WERI-Rb-1 (cell line): Measurements from ENCODE around the gene COL18A1.

Source experiments
- DNase-seq: peaks from one replicate; pipeline ENCODE4 v3.0.0-alpha.2; 2020
- H3K27ac ChIP-seq: fragments of 250-450 bp; sonication (Bioruptor Pico); 2 replicates; pipeline ENCODE4 v1.5.1; 2020; ENCODE audit warnings: mild to moderate bottlenecking, moderate library complexity
- H3K27me3 ChIP-seq: fragments of 250-450 bp; sonication (Bioruptor Pico); 2 replicates; pipeline ENCODE4 v1.5.1; 2021; ENCODE audit warnings: mild to moderate bottlenecking, low read depth, moderate library complexity; ENCODE audit not compliant: insufficient read depth, severe bottlenecking
- H3K36me3 ChIP-seq: fragments of 250-450 bp; sonication (Bioruptor Pico); 2 replicates; pipeline ENCODE4 v1.5.1; 2020; ENCODE audit warnings: mild to moderate bottlenecking, moderate library complexity
- H3K4me3 ChIP-seq: 2 replicates; pipeline ENCODE4 v1.5.1; 2011; ENCODE audit warnings: low read depth, mild to moderate bottlenecking, control low read depth, low read length
- H3K9me3 ChIP-seq: fragments of 250-450 bp; sonication (Bioruptor Pico); 2 replicates; pipeline ENCODE4 v1.5.1; 2021; ENCODE audit warnings: mild to moderate bottlenecking, moderate library complexity; ENCODE audit not compliant: severe bottlenecking
- TF ChIP-seq, protein P1 (sequence below): IDR thresholded peaks from 2 replicates; pipeline ENCODE4 v1.5.1; 2011; ENCODE audit warnings: low read depth, mild to moderate bottlenecking, control low read depth, inconsistent platforms, low read length

Gene COL18A1

DNA sequence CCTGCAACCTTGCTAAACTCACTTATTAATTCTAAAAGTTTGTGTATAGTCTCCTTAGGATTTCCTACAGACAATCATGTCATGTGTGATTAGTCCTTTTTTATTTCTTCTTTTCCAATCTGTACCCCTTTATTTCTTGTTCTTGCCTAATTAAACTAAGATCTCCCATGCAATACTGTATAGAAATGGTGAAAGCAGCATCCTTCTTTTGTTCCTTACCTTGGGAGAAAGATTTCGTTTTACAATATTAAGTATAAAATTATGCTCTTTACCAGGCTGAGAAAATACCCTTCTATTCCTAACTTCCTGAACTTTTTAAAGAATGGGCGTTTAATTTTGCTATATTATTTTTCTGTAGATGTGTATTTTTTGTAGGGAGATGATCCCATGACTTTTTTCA lies 7.6 kb upstream of the COL18A1 start:
- Histone ChIP-seq H3K27me3 (no peaks in the 10 kb centered on the region), H3K36me3 (no peaks in the 10 kb centered on the region), H3K4me3 (no peak overlapping the region), H3K27ac (no peak overlapping the region), H3K9me3 (peaks cover 9% of the 10 kb centered on the region)
- TF ChIP-seq, protein P1, sequence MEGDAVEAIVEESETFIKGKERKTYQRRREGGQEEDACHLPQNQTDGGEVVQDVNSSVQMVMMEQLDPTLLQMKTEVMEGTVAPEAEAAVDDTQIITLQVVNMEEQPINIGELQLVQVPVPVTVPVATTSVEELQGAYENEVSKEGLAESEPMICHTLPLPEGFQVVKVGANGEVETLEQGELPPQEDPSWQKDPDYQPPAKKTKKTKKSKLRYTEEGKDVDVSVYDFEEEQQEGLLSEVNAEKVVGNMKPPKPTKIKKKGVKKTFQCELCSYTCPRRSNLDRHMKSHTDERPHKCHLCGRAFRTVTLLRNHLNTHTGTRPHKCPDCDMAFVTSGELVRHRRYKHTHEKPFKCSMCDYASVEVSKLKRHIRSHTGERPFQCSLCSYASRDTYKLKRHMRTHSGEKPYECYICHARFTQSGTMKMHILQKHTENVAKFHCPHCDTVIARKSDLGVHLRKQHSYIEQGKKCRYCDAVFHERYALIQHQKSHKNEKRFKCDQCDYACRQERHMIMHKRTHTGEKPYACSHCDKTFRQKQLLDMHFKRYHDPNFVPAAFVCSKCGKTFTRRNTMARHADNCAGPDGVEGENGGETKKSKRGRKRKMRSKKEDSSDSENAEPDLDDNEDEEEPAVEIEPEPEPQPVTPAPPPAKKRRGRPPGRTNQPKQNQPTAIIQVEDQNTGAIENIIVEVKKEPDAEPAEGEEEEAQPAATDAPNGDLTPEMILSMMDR = no peak
- no peak for DNase-seq

DNA sequence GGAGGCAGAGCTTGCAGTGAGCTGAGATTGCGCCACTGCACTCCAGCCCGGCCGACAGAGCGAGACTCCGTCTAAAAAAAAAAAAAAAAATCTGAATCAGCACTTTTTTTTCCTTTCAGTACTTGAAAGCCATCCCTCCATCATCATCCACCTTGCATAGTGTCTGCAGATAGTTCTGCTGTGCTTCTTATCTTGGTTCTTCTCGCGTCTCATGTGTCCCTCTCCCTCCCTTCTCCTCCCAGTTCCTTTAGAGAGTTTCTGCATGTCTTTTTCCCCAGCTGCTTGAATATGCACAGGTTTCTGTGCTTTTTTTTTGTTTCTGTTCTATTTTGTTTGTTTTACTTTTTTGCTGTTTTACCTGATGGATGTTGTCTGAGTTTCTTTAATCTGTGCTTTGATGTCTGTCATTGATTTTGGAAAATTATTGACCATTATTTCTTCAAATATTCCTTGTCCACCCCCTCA lies 3.9 kb upstream of the COL18A1 start:
- no peak for DNase-seq
- TF ChIP-seq, protein P1 = no peak
- Histone ChIP-seq H3K36me3 (no peaks in the 10 kb centered on the region), H3K4me3 (no peak overlapping the region), H3K27me3 (peaks cover 16% of the 10 kb centered on the region), H3K27ac (no peak overlapping the region), H3K9me3 (peaks cover 9% of the 10 kb centered on the region)

DNA sequence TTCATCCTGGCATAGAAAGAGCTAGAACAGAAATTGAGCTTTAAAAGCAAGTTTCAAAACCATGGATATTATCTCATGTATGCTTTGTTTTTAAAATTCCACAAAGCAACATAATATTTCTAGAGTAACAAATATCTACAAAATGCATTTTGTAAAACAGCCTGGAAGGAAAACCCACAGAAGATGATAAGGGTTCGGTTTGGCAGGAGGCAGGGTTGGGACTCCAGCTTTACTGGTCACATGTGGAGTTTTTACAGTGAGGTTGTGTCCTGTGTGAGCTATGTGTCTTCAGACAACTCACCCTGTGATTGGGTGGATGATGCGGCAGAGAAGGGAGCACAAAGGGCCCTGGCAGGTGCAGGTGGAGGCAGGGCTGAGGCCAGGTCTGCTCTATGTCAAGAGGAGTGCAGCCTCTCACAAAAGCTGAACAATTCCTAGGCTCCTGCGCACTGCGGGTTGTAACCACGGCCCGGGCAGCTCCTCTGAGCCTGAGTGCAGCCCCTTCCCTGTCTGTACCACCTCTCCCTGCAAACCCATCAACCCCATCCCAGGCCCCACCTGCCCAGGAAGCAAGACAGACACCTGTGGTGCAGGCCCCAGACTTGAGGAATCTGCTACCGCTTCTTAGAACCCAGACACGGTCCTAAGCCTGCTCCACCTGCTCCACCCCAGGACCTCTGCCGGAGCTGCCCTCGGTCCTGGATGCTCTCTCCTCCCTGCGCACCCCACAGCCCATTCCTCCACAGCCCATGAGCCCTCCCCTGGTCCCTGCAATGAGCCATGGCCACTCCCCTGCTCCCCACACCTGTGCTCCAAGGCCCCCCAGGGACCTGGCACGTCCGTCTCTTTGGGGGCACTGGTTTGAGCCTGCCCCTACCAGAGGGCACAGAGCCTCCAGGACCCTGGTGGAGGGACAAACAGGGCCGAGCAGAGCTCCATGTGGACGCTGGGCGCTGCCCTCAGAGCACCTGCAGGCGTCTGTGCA lies 2.8 kb upstream of the COL18A1 start:
- no peak for DNase-seq
- no peak overlapping the region for H3K27ac ChIP-seq
- no peaks in the 10 kb centered on the region for H3K36me3 ChIP-seq
- TF ChIP-seq, protein P1 = no peak
- peaks cover 9% of the 10 kb centered on the region for H3K9me3 ChIP-seq
- H3K27me3 ChIP-seq = peaks cover 18% of the 10 kb centered on the region
- no peak overlapping the region for H3K4me3 ChIP-seq

DNA sequence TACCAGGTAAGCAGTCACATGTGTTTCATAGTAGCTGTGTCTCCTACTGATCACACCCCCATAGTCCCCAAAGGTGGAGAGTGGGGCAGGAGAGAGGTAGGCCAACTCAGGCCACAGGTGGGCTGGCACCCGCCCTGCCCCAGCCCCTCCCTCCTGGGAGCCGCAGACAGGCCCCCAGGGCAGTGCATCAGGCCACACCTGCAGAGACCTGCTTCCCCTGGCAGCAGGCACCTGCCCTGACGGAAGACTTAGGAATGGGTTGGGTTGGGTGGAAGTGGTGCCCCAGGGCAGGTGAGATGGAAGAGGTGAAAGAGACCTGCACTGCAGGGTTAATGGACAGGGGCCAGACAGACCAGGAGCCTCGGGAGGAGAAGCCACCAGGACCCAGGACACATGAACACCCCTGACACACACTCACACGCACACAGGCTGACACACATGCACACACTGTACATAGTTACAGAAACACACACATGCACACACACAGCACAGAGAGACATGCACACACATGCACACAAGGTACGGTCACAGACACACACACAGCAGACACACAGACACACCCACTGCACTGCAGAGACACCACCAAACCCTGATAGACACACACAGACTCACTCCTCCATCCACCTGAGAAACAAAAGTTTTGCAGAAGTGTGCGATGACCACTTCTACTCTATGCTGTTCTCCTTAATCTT lies 1.7 kb upstream of the COL18A1 start:
- H3K27me3 ChIP-seq = peaks cover 18% of the 10 kb centered on the region
- no peak overlapping the region for H3K27ac ChIP-seq
- DNase-seq = no peak
- TF ChIP-seq, protein P1 = no peak
- H3K36me3 ChIP-seq = no peaks in the 10 kb centered on the region
- H3K9me3 ChIP-seq = peaks cover 9% of the 10 kb centered on the region
- no peak overlapping the region for H3K4me3 ChIP-seq

DNA sequence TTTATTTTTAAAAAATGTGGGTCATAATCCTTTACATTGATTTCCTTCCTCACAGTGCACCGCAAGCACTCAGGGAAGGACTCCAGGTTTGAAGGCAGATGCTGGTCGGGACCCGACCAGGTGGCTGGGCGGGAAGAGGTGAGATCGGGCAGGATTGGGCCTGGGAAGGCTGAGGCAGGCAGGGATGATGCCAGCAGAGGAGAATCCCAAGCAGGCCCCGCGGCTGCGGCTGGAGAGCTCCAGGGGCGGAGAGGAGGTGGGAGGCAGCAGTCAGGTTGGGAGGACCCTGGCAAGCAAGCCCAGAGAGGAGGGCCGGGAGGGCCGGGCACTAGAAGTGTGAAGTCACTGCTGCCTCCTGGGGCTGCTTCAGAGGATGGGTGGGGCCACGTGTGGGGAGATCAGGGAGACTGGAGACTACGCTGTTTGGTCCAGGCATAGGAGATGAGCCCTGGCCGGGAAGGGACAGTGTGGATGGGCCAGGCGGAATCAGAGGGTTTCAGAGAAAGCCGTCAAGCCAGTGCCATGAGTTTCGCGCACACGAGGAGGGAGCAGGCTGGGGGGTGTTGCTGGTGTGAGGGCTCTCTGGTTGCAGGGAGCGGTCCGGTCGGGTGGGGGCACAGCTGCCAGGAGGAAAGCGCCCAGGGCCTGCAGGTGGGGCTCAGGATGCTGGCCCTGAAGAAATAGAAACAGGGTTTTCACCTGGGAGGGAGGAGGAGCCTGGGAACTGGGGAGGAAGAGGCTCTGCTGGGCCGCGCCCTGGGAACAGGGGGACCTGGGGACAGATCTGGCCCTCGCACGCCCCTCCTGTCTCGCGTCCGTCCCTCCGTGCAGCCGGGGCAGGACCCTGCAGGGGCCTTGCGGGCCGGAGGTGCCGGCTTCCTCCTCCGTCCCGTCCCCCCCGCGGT lies 888 bp upstream of the COL18A1 start:
- TF ChIP-seq, protein P1 = no peak
- peak overlapping the region; percentile 73 for H3K4me3 ChIP-seq
- peaks cover 9% of the 10 kb centered on the region for H3K9me3 ChIP-seq
- DNase-seq = peak; percentile 52
- H3K36me3 ChIP-seq = no peaks in the 10 kb centered on the region
- H3K27ac ChIP-seq = no peak overlapping the region; the same call in 1 of the 2 replicates
- peaks cover 18% of the 10 kb centered on the region for H3K27me3 ChIP-seq
